GM21526 (cell line): Measurements from ENCODE around the gene IQSEC1.

Experiments
- ATAC-seq: cut with Tn5 transposase; IDR thresholded peaks from one replicate; pipeline ENCODE4 v1.9.1; 2021; ENCODE audit warnings: moderate library complexity; ENCODE audit not compliant: unreplicated experiment, low FRiP score

IQSEC1 gene

GRCh38 chr3:13052191-13052820, 20.9 kb downstream of the IQSEC1 start:
- ATAC-seq = no peak

GRCh38 chr3:13051581-13051980, 21.6 kb downstream of the IQSEC1 start:
- ATAC-seq = no peak

- no peak for ATAC-seq
These were observed 22.2 kb downstream of the IQSEC1 start for GRCh38 chr3:13051066-13051465.

GRCh38 chr3:13050446-13050845, 22.8 kb downstream of the IQSEC1 start:
- no peak for ATAC-seq

GRCh38 chr3:13049400-13049799, 23.8 kb downstream of the IQSEC1 start:
- ATAC-seq = no peak

- ATAC-seq = no peak
These were observed 25.7 kb downstream of the IQSEC1 start for GRCh38 chr3:13047296-13048165.

- no peak for ATAC-seq
These were observed 26.5 kb downstream of the IQSEC1 start for GRCh38 chr3:13046569-13047274.

GRCh38 chr3:13045904-13046568, 27.2 kb downstream of the IQSEC1 start:
- ATAC-seq = peak; percentile 76

- peak; percentile 8 for ATAC-seq
These were observed 27.9 kb downstream of the IQSEC1 start for GRCh38 chr3:13045241-13045903.

GRCh38 chr3:13044496-13045240, 28.6 kb downstream of the IQSEC1 start:
- no peak for ATAC-seq

GRCh38 chr3:13043656-13044055, 29.6 kb downstream of the IQSEC1 start:
- ATAC-seq = no peak

GRCh38 chr3:13042715-13043271, 30.4 kb downstream of the IQSEC1 start:
- no peak for ATAC-seq

GRCh38 chr3:13042127-13042701, 31.0 kb downstream of the IQSEC1 start:
- no peak for ATAC-seq

GRCh38 chr3:13041113-13041776, 32.0 kb downstream of the IQSEC1 start:
- ATAC-seq = no peak

- ATAC-seq = peak; percentile 69
These were observed 32.7 kb downstream of the IQSEC1 start for GRCh38 chr3:13040361-13041074.

- ATAC-seq = no peak
These were observed 33.9 kb downstream of the IQSEC1 start for GRCh38 chr3:13039213-13039896.

- ATAC-seq = no peak
These were observed 35.6 kb downstream of the IQSEC1 start for GRCh38 chr3:13037458-13038117.
